ENCODE data around the gene LDAH. TPM values are rescaled to one million over a fixed set of nuclear protein-coding genes. Genes with fewer than 3 reads are reported as not detected.
A peak's percentile ranks its signal among the peaks of the same experiment; 100 is the strongest.

The LDAH gene
- total RNA-seq, 2 experiments from 2014 or later, result 27.0 to 32.8 TPM

GRCh38 chr2:20747317-20747716 lies 75.6 kb downstream of the LDAH start:
- ATAC-seq (no peak), DNase-seq (no peak)
- Mint-ChIP-seq H3K27ac (no peak overlapping the region), H3K27me3 (no peaks in the 10 kb centered on the region), H3K4me1 (no peaks in the 10 kb centered on the region), H3K4me3 (no peak overlapping the region), H3K9me3 (ENCODE audit: low read depth) (no peaks in the 10 kb centered on the region), H3K36me3 (ENCODE audit: low read depth) (peaks cover 30% of the 10 kb centered on the region)
- intact Hi-C loops (cut with DNase I, micrococcal nuclease), result no loop called here
- CTCF ChIA-PET, result interaction anchor here (0.8 to 2.2 kb wide), 3 partner anchors 10 to 214 kb away, joined by 3 to 7 read pairs (median 3); no protein-coding TSS in a partner anchor
- POLR2A ChIA-PET, result interaction anchor here (0.6 to 0.9 kb wide), 2 partner anchors 53 to 260 kb away, joined by 3 to 4 read pairs; no protein-coding TSS in a partner anchor

DNA sequence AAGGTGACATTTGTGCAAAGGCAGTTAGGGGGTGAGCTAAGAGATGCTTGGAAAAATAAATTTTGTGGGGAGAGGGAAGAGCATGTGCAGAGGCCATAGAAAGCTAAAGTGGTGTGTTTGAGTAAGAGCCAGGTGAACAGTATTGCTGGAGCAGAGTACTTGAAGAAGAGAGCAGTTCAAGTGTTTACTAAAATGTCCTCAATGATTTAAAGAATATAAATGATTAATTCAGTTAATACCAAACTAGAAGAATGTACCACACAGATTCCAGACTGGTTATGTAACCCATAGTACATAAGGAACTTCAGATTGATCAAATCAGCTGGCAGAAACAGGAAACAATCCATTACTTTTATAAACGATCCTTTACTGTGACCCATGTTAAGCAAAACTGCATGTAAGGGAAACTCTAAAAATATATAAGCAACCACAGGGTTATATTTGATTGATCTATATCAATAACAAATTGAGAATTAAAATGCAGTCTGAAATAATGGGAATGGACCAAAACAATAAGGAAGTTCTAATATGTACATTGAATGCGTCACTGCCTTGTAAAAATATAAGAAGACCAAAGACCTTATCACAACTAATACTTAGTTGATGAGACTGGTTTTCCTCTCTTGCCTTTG lies 76.9 kb downstream of the LDAH start:
- no peaks in the 10 kb centered on the region for H3K27me3 Mint-ChIP-seq
- CTCF ChIA-PET, result no interaction called here

GRCh38 chr2:20744366-20745335 lies 78.2 kb downstream of the LDAH start:
- no peak overlapping the region for H3K4me3 Mint-ChIP-seq
- ChIA-PET CTCF (no interaction called here), POLR2A (no interaction called here)
- H3K9me3 Mint-ChIP-seq (ENCODE audit: low read depth), result no peaks in the 10 kb centered on the region
- no peak for DNase-seq
- intact Hi-C loops (cut with DNase I, micrococcal nuclease), result no loop called here
- no peak overlapping the region for H3K27ac Mint-ChIP-seq
- H3K36me3 Mint-ChIP-seq (ENCODE audit: low read depth), result peaks cover 33% of the 10 kb centered on the region
- no peaks in the 10 kb centered on the region for H3K4me1 Mint-ChIP-seq
- no peak for ATAC-seq
- no peaks in the 10 kb centered on the region for H3K27me3 Mint-ChIP-seq

More for the DNA sequence above, 76.9 kb downstream of the LDAH start:
- intact Hi-C loops (cut with DNase I, micrococcal nuclease), result no loop called here
- POLR2A ChIA-PET, result no interaction called here
- no peak for ATAC-seq
- H3K9me3 Mint-ChIP-seq (ENCODE audit: low read depth), result no peaks in the 10 kb centered on the region
- H3K36me3 Mint-ChIP-seq (ENCODE audit: low read depth), result peaks cover 36% of the 10 kb centered on the region
- no peaks in the 10 kb centered on the region for H3K4me1 Mint-ChIP-seq
- H3K27ac Mint-ChIP-seq, result no peak overlapping the region
- H3K4me3 Mint-ChIP-seq, result no peak overlapping the region
- no peak for DNase-seq

DNA sequence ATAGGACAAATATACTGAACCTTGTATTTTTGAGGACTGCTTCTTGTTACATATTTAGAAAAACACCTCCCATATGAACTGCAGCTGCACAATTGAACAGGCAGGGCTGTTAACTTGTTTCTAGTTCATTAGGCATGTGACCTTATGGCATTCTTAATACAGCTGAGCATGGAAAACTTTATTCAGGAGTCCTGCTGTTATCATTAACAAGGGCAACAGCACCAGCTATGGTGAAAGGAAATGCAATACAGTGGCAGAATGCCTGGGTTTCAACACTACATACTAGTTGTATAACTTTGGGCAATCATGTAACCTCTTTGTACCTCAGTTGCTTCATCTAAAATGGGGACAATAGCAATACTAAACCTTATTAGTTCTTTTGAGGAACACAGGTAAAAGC lies 84.1 kb downstream of the LDAH start:
- H3K4me3 Mint-ChIP-seq, result no peak overlapping the region
- H3K4me1 Mint-ChIP-seq, result no peaks in the 10 kb centered on the region
- no peaks in the 10 kb centered on the region for H3K27me3 Mint-ChIP-seq
- DNase-seq, result no peak
- POLR2A ChIA-PET, result no interaction called here
- peaks cover 51% of the 10 kb centered on the region for H3K36me3 Mint-ChIP-seq (ENCODE audit: low read depth)
- no peak overlapping the region for H3K27ac Mint-ChIP-seq
- no peaks in the 10 kb centered on the region for H3K9me3 Mint-ChIP-seq (ENCODE audit: low read depth)
- CTCF ChIA-PET, result no interaction called here
- intact Hi-C loops (cut with DNase I, micrococcal nuclease), result no loop called here
- no peak for ATAC-seq

DNA sequence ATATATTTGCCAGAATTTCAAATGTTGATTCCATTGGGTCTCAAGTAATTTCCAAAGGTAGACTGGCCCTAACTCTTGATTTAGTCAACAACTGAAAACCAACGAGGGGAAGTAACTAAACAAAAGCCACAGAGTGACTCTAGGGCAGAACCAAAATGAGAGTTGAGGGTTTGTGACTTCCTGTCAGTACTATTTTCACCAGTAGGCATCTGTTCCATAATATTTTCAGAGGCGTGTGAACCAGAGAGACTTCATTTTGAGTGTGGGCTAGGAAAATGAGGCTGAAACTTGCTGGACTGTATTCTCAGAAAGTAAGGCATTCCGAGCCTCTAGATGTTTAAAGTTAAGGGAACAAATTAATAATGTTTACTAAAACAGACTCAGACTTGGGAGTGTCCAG lies 85.4 kb downstream of the LDAH start:
- intact Hi-C loops (cut with DNase I, micrococcal nuclease), result no loop called here
- DNase-seq (no peak), ATAC-seq (no peak)
- CTCF ChIA-PET, result no interaction called here
- no peak overlapping the region for H3K4me3 Mint-ChIP-seq
- no peaks in the 10 kb centered on the region for H3K4me1 Mint-ChIP-seq
- peaks cover 45% of the 10 kb centered on the region for H3K36me3 Mint-ChIP-seq (ENCODE audit: low read depth)
- no peak overlapping the region for H3K27ac Mint-ChIP-seq
- no peaks in the 10 kb centered on the region for H3K9me3 Mint-ChIP-seq (ENCODE audit: low read depth)
- POLR2A ChIA-PET, result no interaction called here
- H3K27me3 Mint-ChIP-seq, result no peaks in the 10 kb centered on the region

GRCh38 chr2:20728114-20728758 lies 94.7 kb downstream of the LDAH start:
- no peak overlapping the region for H3K4me3 Mint-ChIP-seq
- peaks cover 32% of the 10 kb centered on the region for H3K36me3 Mint-ChIP-seq (ENCODE audit: low read depth)
- H3K4me1 Mint-ChIP-seq, result peaks cover 4% of the 10 kb centered on the region
- ChIA-PET POLR2A (no interaction called here), CTCF (interaction anchor here (1.1 kb wide), 1 partner anchor 24 kb away, joined by 4 read pairs; no protein-coding TSS in a partner anchor)
- ATAC-seq, result no peak
- H3K9me3 Mint-ChIP-seq (ENCODE audit: low read depth), result no peaks in the 10 kb centered on the region
- H3K27ac Mint-ChIP-seq, result no peak overlapping the region
- intact Hi-C loops (cut with DNase I, micrococcal nuclease), result no loop called here
- H3K27me3 Mint-ChIP-seq, result no peaks in the 10 kb centered on the region
- DNase-seq, result no peak

DNA sequence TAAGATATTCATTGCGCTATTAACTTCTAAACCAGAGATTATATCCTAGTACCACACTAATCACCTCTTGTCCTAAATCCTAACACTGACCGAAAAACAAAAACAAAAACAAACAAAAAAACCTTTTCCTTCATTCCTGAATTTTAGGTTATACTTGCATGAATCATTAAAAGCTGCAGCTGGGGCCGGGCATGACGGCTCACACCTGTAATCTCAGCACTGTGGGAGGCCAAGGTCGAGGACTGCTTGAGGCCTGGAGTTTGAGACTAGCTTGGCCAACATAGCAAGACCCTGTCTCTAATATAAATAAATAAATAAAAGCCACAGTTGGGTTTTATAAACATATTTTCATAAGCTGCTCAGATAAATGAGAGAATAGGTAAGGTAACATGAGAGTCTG lies 96.0 kb downstream of the LDAH start:
- no peaks in the 10 kb centered on the region for H3K27me3 Mint-ChIP-seq
- H3K36me3 Mint-ChIP-seq (ENCODE audit: low read depth), result peaks cover 31% of the 10 kb centered on the region
- DNase-seq (no peak), ATAC-seq (no peak)
- ChIA-PET POLR2A (no interaction called here), CTCF (no interaction called here)
- H3K27ac Mint-ChIP-seq, result no peak overlapping the region
- intact Hi-C loops (cut with DNase I, micrococcal nuclease), result no loop called here
- H3K4me1 Mint-ChIP-seq, result peaks cover 4% of the 10 kb centered on the region
- H3K4me3 Mint-ChIP-seq, result no peak overlapping the region
- H3K9me3 Mint-ChIP-seq (ENCODE audit: low read depth), result peaks cover 2% of the 10 kb centered on the region

DNA sequence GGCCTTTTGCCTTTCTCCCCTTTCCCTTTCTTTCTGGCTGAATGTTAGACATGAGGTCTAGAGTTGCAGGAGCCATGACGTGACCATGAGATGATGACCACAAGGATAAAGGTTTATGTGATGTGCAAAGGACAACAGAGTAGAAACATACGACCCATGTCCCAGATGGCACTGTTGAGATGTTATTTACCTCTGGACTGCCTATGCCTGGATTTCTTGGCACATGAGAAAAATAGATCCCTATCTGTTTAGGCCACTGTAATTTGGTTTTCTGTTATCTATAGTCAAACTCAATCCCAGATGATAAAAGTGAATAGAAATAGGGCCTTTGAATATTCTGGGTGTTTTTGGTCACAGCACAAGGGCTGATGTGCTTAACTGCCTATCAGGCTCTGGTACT lies 97.1 kb downstream of the LDAH start:
- Mint-ChIP-seq H3K36me3 (ENCODE audit: low read depth) (peaks cover 39% of the 10 kb centered on the region), H3K4me3 (no peak overlapping the region), H3K9me3 (ENCODE audit: low read depth) (peaks cover 2% of the 10 kb centered on the region), H3K4me1 (peaks cover 4% of the 10 kb centered on the region), H3K27me3 (no peaks in the 10 kb centered on the region), H3K27ac (no peak overlapping the region)
- CTCF ChIA-PET, result interaction anchor here (0.5 kb wide), 1 partner anchor 348 kb away, joined by 4 read pairs; no protein-coding TSS in a partner anchor
- intact Hi-C loops (cut with DNase I, micrococcal nuclease), result no loop called here
- DNase-seq (no peak), ATAC-seq (no peak)
- POLR2A ChIA-PET, result no interaction called here

DNA sequence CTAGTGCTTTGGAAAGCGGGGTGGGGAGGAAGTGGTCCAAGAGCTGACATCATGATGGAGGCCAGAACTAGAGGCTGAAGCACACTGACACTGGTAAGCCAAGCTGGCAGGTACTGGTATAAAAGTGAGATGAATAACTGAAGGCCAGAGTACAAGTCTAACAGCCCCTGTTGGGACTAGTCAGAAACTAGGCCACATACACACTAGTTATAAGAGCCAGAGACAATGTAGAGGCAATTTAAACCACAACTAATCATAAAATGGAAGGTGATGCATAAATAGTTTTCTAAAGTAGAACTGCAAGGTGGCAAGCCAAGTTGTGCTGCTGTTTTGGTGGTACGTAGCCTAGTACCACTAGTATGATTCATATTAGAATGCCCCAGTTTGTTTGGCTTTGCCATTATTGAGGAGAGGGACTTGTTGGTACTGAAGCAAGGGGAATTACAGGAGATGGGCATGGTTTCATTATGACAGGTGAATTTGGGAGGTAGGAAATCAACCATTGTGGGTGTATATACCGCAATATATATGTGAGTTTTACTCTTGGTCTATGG lies 98.3 kb downstream of the LDAH start:
- intact Hi-C loops (cut with DNase I, micrococcal nuclease), result no loop called here
- Mint-ChIP-seq H3K27me3 (no peaks in the 10 kb centered on the region), H3K36me3 (ENCODE audit: low read depth) (peaks cover 46% of the 10 kb centered on the region), H3K4me1 (peaks cover 4% of the 10 kb centered on the region), H3K27ac (no peak overlapping the region), H3K9me3 (ENCODE audit: low read depth) (peaks cover 6% of the 10 kb centered on the region), H3K4me3 (no peak overlapping the region)
- ATAC-seq, result peak; percentile 42
- POLR2A ChIA-PET, result no interaction called here
- DNase-seq, result no peak
- CTCF ChIA-PET, result no interaction called here

GRCh38 chr2:20723543-20723942 lies 99.4 kb downstream of the LDAH start:
- Mint-ChIP-seq H3K4me1 (peaks cover 4% of the 10 kb centered on the region), H3K9me3 (ENCODE audit: low read depth) (peaks cover 8% of the 10 kb centered on the region), H3K36me3 (ENCODE audit: low read depth) (peaks cover 54% of the 10 kb centered on the region), H3K4me3 (no peak overlapping the region), H3K27me3 (no peaks in the 10 kb centered on the region), H3K27ac (no peak overlapping the region)
- ATAC-seq (no peak), DNase-seq (no peak)
- ChIA-PET POLR2A (no interaction called here), CTCF (no interaction called here)
- intact Hi-C loops (cut with DNase I, micrococcal nuclease), result no loop called here

DNA sequence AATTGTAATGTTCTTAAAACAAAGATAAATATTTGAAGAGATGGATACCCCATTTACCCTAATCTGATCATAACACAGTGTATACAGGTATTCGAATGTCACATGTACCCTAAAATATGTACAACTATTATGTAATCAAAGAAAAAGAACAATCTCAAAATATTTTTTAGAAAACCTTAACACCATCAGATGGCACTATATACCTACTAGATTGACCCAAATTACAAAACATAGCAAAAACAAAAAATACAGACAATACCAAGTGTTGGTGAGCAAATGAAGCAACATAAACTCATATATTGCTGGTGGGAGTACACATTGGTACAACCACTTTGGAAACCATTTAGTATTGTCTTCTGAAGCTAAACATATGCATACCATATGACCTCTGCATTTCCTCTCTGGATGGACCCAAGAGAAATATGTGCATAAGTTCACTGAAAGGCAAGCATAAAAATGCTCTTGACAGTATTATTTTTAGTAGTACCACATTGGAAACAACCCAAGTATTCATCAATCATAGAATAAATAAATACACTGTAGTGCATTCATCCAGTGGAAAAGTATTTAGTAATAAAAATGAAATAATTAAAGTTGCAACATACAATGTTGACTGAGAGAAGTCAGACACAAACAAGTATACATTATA lies 100.2 kb downstream of the LDAH start:
- POLR2A ChIA-PET, result no interaction called here
- Mint-ChIP-seq H3K36me3 (ENCODE audit: low read depth) (peaks cover 61% of the 10 kb centered on the region), H3K27ac (no peak overlapping the region), H3K9me3 (ENCODE audit: low read depth) (peaks cover 8% of the 10 kb centered on the region), H3K4me1 (peaks cover 4% of the 10 kb centered on the region), H3K4me3 (no peak overlapping the region), H3K27me3 (no peaks in the 10 kb centered on the region)
- DNase-seq (no peak), ATAC-seq (no peak)
- CTCF ChIA-PET, result no interaction called here
- intact Hi-C loops (cut with DNase I, micrococcal nuclease), result no loop called here

Measured in activated CD4-positive, alpha-beta T cell treated with anti-CD3 and anti-CD28 coated beads for 36 hours (primary cell).